ENCODE data around the gene CCDC34.

Gene CCDC34

GRCh38 chr11:27361649-27362431 is 1.2 kb downstream of the CCDC34 start:
- Histone ChIP-seq H3K9me3 (no peaks in the 10 kb centered on the region), H3K4me3 (no peak overlapping the region), H3K27me3 (no peaks in the 10 kb centered on the region), H3K36me3 (no peaks in the 10 kb centered on the region), H3K27ac (no peak overlapping the region), H3K4me1 (peaks cover 0 to 18% (median 10%) of the 10 kb centered on the region in 4 donors)
- TF ChIP-seq CTCF (IDR thresholded peaks at IDR 0.05), result no peak
- DNase-seq, result no peak
- intact Hi-C loops (cut with DNase I; ENCODE audit: low total_unique reads), result loop anchor here (10.0 kb wide), 1 partner anchor 113 kb away; the partner anchor contains the start of gene LGR4

GRCh38 chr11:27358296-27358695 is 4.7 kb downstream of the CCDC34 start:
- Histone ChIP-seq H3K27ac (no peak overlapping the region), H3K4me1 (peaks cover 0 to 12% (median 4%) of the 10 kb centered on the region in 4 donors), H3K36me3 (no peaks in the 10 kb centered on the region), H3K4me3 (no peak overlapping the region), H3K27me3 (no peaks in the 10 kb centered on the region), H3K9me3 (no peaks in the 10 kb centered on the region)
- no peak for TF ChIP-seq CTCF (IDR thresholded peaks at IDR 0.05)
- intact Hi-C loops (cut with DNase I; ENCODE audit: low total_unique reads), result no loop called here
- DNase-seq, result no peak

GRCh38 chr11:27357250-27357649 is 5.8 kb downstream of the CCDC34 start:
- no peak overlapping the region for H3K27ac ChIP-seq

GRCh38 chr11:27356624-27357222 is 6.3 kb downstream of the CCDC34 start:
- no peaks in the 10 kb centered on the region for H3K36me3 ChIP-seq
- H3K9me3 ChIP-seq, result no peaks in the 10 kb centered on the region
- H3K27ac ChIP-seq, result no peak overlapping the region
- H3K4me3 ChIP-seq, result no peak overlapping the region
- TF ChIP-seq CTCF (IDR thresholded peaks at IDR 0.05), result no peak
- intact Hi-C loops (cut with DNase I; ENCODE audit: low total_unique reads), result no loop called here
- H3K27me3 ChIP-seq, result no peaks in the 10 kb centered on the region
- peaks cover 0 to 3% (median 0%) of the 10 kb centered on the region in 4 donors for H3K4me1 ChIP-seq
- DNase-seq, result no peak

More at GRCh38 chr11:27357250-27357649, 5.8 kb downstream of the CCDC34 start:
- no peak for TF ChIP-seq CTCF (IDR thresholded peaks at IDR 0.05)
- Histone ChIP-seq H3K27me3 (no peaks in the 10 kb centered on the region), H3K36me3 (no peaks in the 10 kb centered on the region), H3K4me1 (peaks cover 0 to 8% (median under 1%) of the 10 kb centered on the region in 4 donors), H3K4me3 (no peak overlapping the region), H3K9me3 (no peaks in the 10 kb centered on the region)
- intact Hi-C loops (cut with DNase I; ENCODE audit: low total_unique reads), result no loop called here
- DNase-seq, result no peak

- no peak for TF ChIP-seq CTCF (IDR thresholded peaks at IDR 0.05)
- Histone ChIP-seq H3K36me3 (no peaks in the 10 kb centered on the region), H3K4me3 (no peak overlapping the region), H3K4me1 (no peaks in the 10 kb centered on the region), H3K9me3 (no peaks in the 10 kb centered on the region), H3K27me3 (no peaks in the 10 kb centered on the region), H3K27ac (no peak overlapping the region)
- DNase-seq, result no peak
- intact Hi-C loops (cut with DNase I; ENCODE audit: low total_unique reads), result no loop called here
Measured at GRCh38 chr11:27355575-27356104, 7.4 kb downstream of the CCDC34 start.

All from tibial artery (tissue), 4 donors.